Endothelial cell of umbilical vein (primary cell): ENCODE data around the gene MSI1. TPM values are rescaled to one million over a fixed set of nuclear protein-coding genes. Genes with fewer than 3 reads are reported as not detected.

ENCODE experiments used
- BruUV-seq: library from RNA; stranded (reverse); fragments of 400-500 nt; replicated peaks from 2 replicates; lab custom pipeline; 2021; lab: Mats Ljungman, UMichigan
- CTCF ChIA-PET: fragments of 300-600, 350-600 bp; sonication (Branson Sonifier 250); formaldehyde crosslinking; loops from one replicate; lab custom pipeline; 2021; ENCODE audit warnings: antibody characterized with exemption, inconsistent platforms; lab: Charles Lee
- POLR2A ChIA-PET: fragments of 300-600, 350-600 bp; sonication (Branson Sonifier 250); formaldehyde crosslinking; loops from one replicate; lab custom pipeline; 2021; ENCODE audit warnings: antibody characterized with exemption, inconsistent platforms; lab: Charles Lee
- DNase-seq: peaks from one replicate; pipeline ENCODE4 v3.0.0-alpha.2; 2011; ENCODE audit warnings: low read depth, low spot score
- FAIRE-seq: peaks from 2 replicates; lab custom pipeline; 2011; peaks lifted over from hg19 to GRCh38; lab: Jason Lieb, UNC
- H2AFZ ChIP-seq: 2 replicates; pipeline ENCODE4 v1.6.0; 2012; ENCODE audit warnings: low read depth, low read length, control low read depth, inconsistent platforms
- H3K27ac ChIP-seq: 2 replicates; pipeline ENCODE4 v1.5.1; 2011; ENCODE audit warnings: low read depth, mild to moderate bottlenecking, control low read depth, low read length, moderate library complexity; ENCODE audit not compliant: insufficient read depth
- H3K27me3 ChIP-seq, 2 experiments: 2 replicates each; pipeline versions ENCODE4 v1.6.0 to v1.6.1; 2011; ENCODE audit warnings: low read length in 2 of 2, mixed read lengths in 1 of 2; ENCODE audit not compliant: control insufficient read depth in 2 of 2, insufficient read depth in 2 of 2
- H3K36me3 ChIP-seq, 2 experiments: 2 replicates in 1 of 2; 3 replicates in 1 of 2; pipeline ENCODE4 v1.5.1; 2011; ENCODE audit warnings: low read length in 2 of 2, mild to moderate bottlenecking in 1 of 2, moderate library complexity in 1 of 2; ENCODE audit not compliant: control insufficient read depth in 2 of 2, insufficient read depth in 2 of 2; ENCODE audit errors: extremely low read depth in 1 of 2
- H3K4me1 ChIP-seq: 3 replicates; pipeline ENCODE4 v1.5.1; 2011; ENCODE audit warnings: mild to moderate bottlenecking, low read length; ENCODE audit not compliant: control insufficient read depth, insufficient read depth; ENCODE audit errors: extremely low read depth
- H3K4me2 ChIP-seq: 2 replicates; pipeline ENCODE4 v1.6.1; 2011; ENCODE audit warnings: low read length, control low read depth, mixed read lengths; ENCODE audit not compliant: insufficient read depth
- H3K4me3 ChIP-seq, 3 experiments: fragments of 200-600 bp in 1 of 3; sonication (generic), shearing (Covaris generic) in 1 of 3; replicated peaks in 1 of 3; 2 replicates each; pipeline ENCODE4 v1.5.1; 2011 to 2016; ENCODE audit warnings: control low read depth in 3 of 3, low read length in 3 of 3, mild to moderate bottlenecking in 2 of 3, inconsistent platforms in 1 of 3, low read depth in 1 of 3, moderate library complexity in 1 of 3; ENCODE audit not compliant: insufficient read depth in 1 of 3
- H3K79me2 ChIP-seq: 2 replicates; pipeline ENCODE4 v1.6.0; 2012; ENCODE audit warnings: low read length, inconsistent platforms; ENCODE audit not compliant: control insufficient read depth, insufficient read depth
- H3K9ac ChIP-seq: replicated peaks from 2 replicates; pipeline ENCODE3; 2011; ENCODE audit warnings: low read length, control low read depth; ENCODE audit not compliant: insufficient read depth; ENCODE audit errors: extremely low read depth
- H3K9me1 ChIP-seq: replicated peaks from 3 replicates; pipeline ENCODE4 v1.6.0; 2011; ENCODE audit warnings: mild to moderate bottlenecking, low read length; ENCODE audit not compliant: control insufficient read depth, insufficient read depth; ENCODE audit errors: extremely low read depth
- H3K9me3 ChIP-seq: replicated peaks from 2 replicates; pipeline ENCODE4 v1.5.1; 2012; ENCODE audit warnings: low read length, inconsistent platforms; ENCODE audit not compliant: control insufficient read depth, insufficient read depth
- H4K20me1 ChIP-seq: replicated peaks from 2 replicates; pipeline ENCODE3; 2011; ENCODE audit warnings: mild to moderate bottlenecking, low read length; ENCODE audit not compliant: control insufficient read depth, insufficient read depth; ENCODE audit errors: extremely low read depth
- CTCF ChIP-seq, 2 donors: IDR thresholded peaks; 1 replicate in 1 of 2; 2 replicates in 1 of 2; pipeline ENCODE4 v1.5.1; 2011; ENCODE audit warnings: low read length in 2 of 2, mild to moderate bottlenecking in 2 of 2, moderate library complexity in 2 of 2, control low read depth in 1 of 2, inconsistent platforms in 1 of 2, low read depth in 1 of 2; ENCODE audit not compliant: insufficient read depth in 1 of 2; ENCODE audit errors: extremely low read depth in 1 of 2
- EZH2 ChIP-seq: IDR thresholded peaks from 2 replicates; pipeline ENCODE4 v1.6.1; 2012; ENCODE audit warnings: borderline replicate concordance, low read depth, mild to moderate bottlenecking, moderate library complexity, low read length, inconsistent platforms; ENCODE audit not compliant: severe bottlenecking
- FOS ChIP-seq: IDR thresholded peaks from 2 replicates; pipeline ENCODE4 v1.6.1; 2011; ENCODE audit warnings: mild to moderate bottlenecking, low read length, moderate library complexity, borderline replicate concordance; ENCODE audit not compliant: insufficient read depth
- GATA2 ChIP-seq: IDR thresholded peaks from 2 replicates; pipeline ENCODE4 v1.7.0; 2011; ENCODE audit warnings: low read depth, mild to moderate bottlenecking, moderate library complexity, mixed read lengths, low read length; ENCODE audit not compliant: insufficient read length, insufficient read depth
- JUN ChIP-seq: IDR thresholded peaks from 2 replicates; pipeline ENCODE4 v1.6.1; 2011; ENCODE audit warnings: borderline replicate concordance, low read depth; ENCODE audit not compliant: insufficient read length, insufficient read depth
- MAX ChIP-seq: IDR thresholded peaks from 2 replicates; pipeline ENCODE4 v1.6.1; 2011; ENCODE audit not compliant: insufficient read depth, insufficient read length
- MYC ChIP-seq: IDR thresholded peaks from one replicate; pipeline ENCODE4 v1.6.1; 2011; ENCODE audit warnings: mild to moderate bottlenecking, low read depth, low read length
- POLR2A ChIP-seq: IDR thresholded peaks from 2 replicates; pipeline ENCODE4 v1.6.1; 2012; ENCODE audit warnings: low read depth, mild to moderate bottlenecking, control low read depth, low read length
- POLR2AphosphoS5 ChIP-seq: IDR thresholded peaks from 2 replicates; pipeline ENCODE4 v1.6.1; 2012; ENCODE audit warnings: low read depth, mild to moderate bottlenecking, control low read depth, low read length, moderate library complexity; ENCODE audit not compliant: insufficient read depth
- dilution Hi-C: fragments of 300-500 bp; cut with MboI; formaldehyde crosslinking; loops from one replicate; pipeline ENCODE4 v1.15.0; 2019; ENCODE audit warnings: low sequenced_read_pairs; ENCODE audit not compliant: extremely low pct_ligation_motif_present
- intact Hi-C: fragments of 100-400 bp; cut with micrococcal nuclease; formaldehyde crosslinking; loops from one replicate; pipeline ENCODE4 v1.10.0; 2022
- polyA plus RNA-seq, 4 experiments: library from polyadenylated mRNA; depleted of rRNA in 3 of 4; stranded (reverse) in 3 of 4; unstranded in 1 of 4; fragments of >200 nt; gene quantifications; 2 replicates each; pipeline versions ENCODE4 v1.2.1 to v1.2.3, GENCODE V29; 2011 to 2012; ENCODE audit warnings: missing spikeins in 1 of 4
- total RNA-seq: library from RNA; stranded (reverse); gene quantifications from 2 replicates; pipeline ENCODE4 v1.2.3, GENCODE V29; 2021

Gene MSI1
- total and polyA plus RNA-seq, 2 donors (not counting 3 experiments of a cell fraction or from before 2014, with no cell fraction given) = 0.01 TPM; not detected in 1

- no peaks in the 10 kb centered on the region for H3K9me3 ChIP-seq
- no peaks in the 10 kb centered on the region for H4K20me1 ChIP-seq
- no TSS peak for BruUV-seq
- H3K27ac ChIP-seq = no peak overlapping the region
- ChIA-PET POLR2A (no interaction called here), CTCF (interaction anchor here (1.2 to 3.1 kb wide), 11 partner anchors 9 to 131 kb away, joined by 3 to 24 read pairs (median 7); partner anchors contain the start of gene PLA2G1B)
- intact Hi-C loops (no loop called here), dilution Hi-C loops (no loop called here)
- no peak overlapping the region for H3K9ac ChIP-seq
- no peaks in the 10 kb centered on the region for H3K79me2 ChIP-seq
- H2AFZ ChIP-seq = no peak overlapping the region
- peaks cover 39 to 45% of the 10 kb centered on the region in 2 experiments for H3K27me3 ChIP-seq
- DNase-seq (no peak), FAIRE-seq (no peak)
- no peaks in the 10 kb centered on the region for H3K4me1 ChIP-seq
- H3K4me3 ChIP-seq = no peak overlapping the region
- no peaks in the 10 kb centered on the region for H3K9me1 ChIP-seq
- TF ChIP-seq FOS (no peak), EZH2 (no peak), POLR2A (no peak), JUN (no peak)
- no peak overlapping the region for H3K4me2 ChIP-seq
- no peaks in the 10 kb centered on the region for H3K36me3 ChIP-seq
Observed at GRCh38 chr12:120366341-120366705, 2.6 kb downstream of the MSI1 start.

- no peak for FAIRE-seq
- no peak overlapping the region for H3K4me3 ChIP-seq
- no peak overlapping the region for H3K4me2 ChIP-seq
- no peak overlapping the region for H2AFZ ChIP-seq
- ChIA-PET CTCF (interaction anchor here (1.2 to 3.1 kb wide), 6 partner anchors 9 to 64 kb away, joined by 3 to 24 read pairs (median 8); no protein-coding TSS in a partner anchor), POLR2A (no interaction called here)
- no peak for DNase-seq
- no peak overlapping the region for H3K27ac ChIP-seq
- intact Hi-C loops = no loop called here
- H3K36me3 ChIP-seq = no peaks in the 10 kb centered on the region
- no peaks in the 10 kb centered on the region for H3K9me1 ChIP-seq
- peaks cover 34 to 40% of the 10 kb centered on the region in 2 experiments for H3K27me3 ChIP-seq
- no peaks in the 10 kb centered on the region for H3K9me3 ChIP-seq
- H4K20me1 ChIP-seq = no peaks in the 10 kb centered on the region
- no peaks in the 10 kb centered on the region for H3K4me1 ChIP-seq
- dilution Hi-C loops = no loop called here
- BruUV-seq = no TSS peak
- no peaks in the 10 kb centered on the region for H3K79me2 ChIP-seq
- no peak overlapping the region for H3K9ac ChIP-seq
- TF ChIP-seq GATA2 (no peak), FOS (no peak), POLR2A (no peak), EZH2 (no peak), MYC (no peak), POLR2AphosphoS5 (no peak), MAX (no peak), JUN (no peak), CTCF (IDR thresholded peaks at IDR 0.05; ENCODE audit: extremely low read depth in 1 of 2, insufficient read depth in 1 of 2, low read depth in 1 of 2, low read length in 2 of 2) (no peak)
Observed at GRCh38 chr12:120365675-120366340, 3.2 kb downstream of the MSI1 start.
